NT2/D1 (cell line): ENCODE results near the gene INCENP.
A peak's percentile ranks its signal among the peaks of the same experiment; 100 is the strongest.

Experiments
- DNase-seq: peaks from one replicate; pipeline ENCODE4 v3.0.0-alpha.2; 2011; ENCODE audit warnings: low read depth, low spot score
- H3K27me3 ChIP-seq: 2 replicates; pipeline ENCODE4 v1.6.0; 2011; ENCODE audit warnings: mild to moderate bottlenecking; ENCODE audit not compliant: insufficient read length, insufficient read depth
- H3K36me3 ChIP-seq: 2 replicates; pipeline ENCODE4 v1.6.1; 2011; ENCODE audit warnings: mild to moderate bottlenecking, low read length, mixed read lengths; ENCODE audit not compliant: insufficient read depth, insufficient read length
- H3K4me1 ChIP-seq: 2 replicates; pipeline ENCODE4 v1.5.1; 2011; ENCODE audit not compliant: insufficient read depth, insufficient read length
- H3K4me3 ChIP-seq: 2 replicates; pipeline ENCODE4 v1.5.1; 2011; ENCODE audit warnings: low read depth; ENCODE audit not compliant: insufficient read length
- H3K9ac ChIP-seq: 2 replicates; pipeline ENCODE4 v1.6.0; 2011; ENCODE audit warnings: low read depth; ENCODE audit not compliant: insufficient read length
- H3K9me3 ChIP-seq: 2 replicates; pipeline ENCODE4 v1.5.1; 2011; ENCODE audit warnings: mild to moderate bottlenecking, low read length; ENCODE audit not compliant: insufficient read depth
- SUZ12 ChIP-seq: IDR thresholded peaks from 2 replicates; pipeline ENCODE4 v1.6.1; 2011; ENCODE audit not compliant: insufficient read length, insufficient read depth; ENCODE audit errors: extremely low read depth
- YY1 ChIP-seq: IDR thresholded peaks from 2 replicates; pipeline ENCODE4 v1.6.1; 2011; ENCODE audit not compliant: insufficient read length, insufficient read depth
- ZNF274 ChIP-seq: IDR thresholded peaks from 2 replicates; pipeline ENCODE4 v1.6.1; 2011; ENCODE audit warnings: mild to moderate bottlenecking, low read depth, low read length

INCENP gene

DNA sequence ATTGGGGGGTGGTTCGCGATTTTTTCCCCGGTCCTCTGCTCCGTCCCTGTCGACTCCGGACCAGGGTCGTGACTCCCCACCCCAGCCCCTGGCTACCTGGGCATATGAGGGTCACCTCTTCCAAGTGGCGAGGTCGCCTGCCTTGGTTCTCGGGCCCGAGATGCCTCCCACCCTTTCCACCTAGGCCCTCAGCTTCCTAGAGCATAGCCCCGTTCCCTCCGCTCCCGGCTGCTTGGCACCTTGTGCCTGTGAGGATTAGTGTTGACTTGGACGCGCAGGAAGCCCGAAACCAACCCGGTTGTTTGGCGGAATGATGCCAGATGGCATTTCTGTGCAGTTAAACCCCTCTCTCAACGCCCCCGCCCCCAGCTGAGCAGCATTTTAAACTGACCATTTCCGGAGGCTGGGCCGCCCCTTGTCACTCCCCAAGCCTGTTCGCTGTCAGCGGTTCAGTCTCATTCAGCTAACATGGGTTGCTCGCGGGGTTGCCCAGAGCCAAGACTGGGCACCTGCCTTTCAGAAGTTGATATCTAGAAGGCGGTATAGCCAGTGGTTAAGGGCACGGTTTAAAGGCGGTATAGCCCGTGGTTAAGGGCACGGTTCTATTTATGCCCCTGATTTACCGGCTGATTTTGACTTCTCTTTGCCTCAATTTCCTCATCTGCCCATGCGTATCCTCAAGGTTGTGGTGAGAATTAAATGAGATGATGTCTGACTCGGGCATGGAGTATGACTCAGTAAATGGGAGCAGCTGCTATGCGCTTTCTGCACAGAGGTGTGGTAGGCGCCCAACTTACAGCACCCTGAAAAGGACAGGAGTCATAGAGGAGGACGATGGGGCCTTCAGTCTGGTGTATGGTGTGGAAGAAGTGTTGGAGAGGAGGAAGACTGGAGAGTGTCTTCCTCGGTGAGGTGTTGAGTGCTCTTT is 639 bp downstream of the INCENP start:
- Histone ChIP-seq H3K27me3 (no peaks in the 10 kb centered on the region), H3K9me3 (no peaks in the 10 kb centered on the region), H3K36me3 (peaks cover 33% of the 10 kb centered on the region), H3K9ac (peak overlapping the region; percentile 99), H3K4me3 (peak overlapping the region; percentile 99), H3K4me1 (peaks cover 10% of the 10 kb centered on the region)
- DNase-seq, result no peak
- TF ChIP-seq YY1 (no peak), SUZ12 (no peak), ZNF274 (no peak)

DNA sequence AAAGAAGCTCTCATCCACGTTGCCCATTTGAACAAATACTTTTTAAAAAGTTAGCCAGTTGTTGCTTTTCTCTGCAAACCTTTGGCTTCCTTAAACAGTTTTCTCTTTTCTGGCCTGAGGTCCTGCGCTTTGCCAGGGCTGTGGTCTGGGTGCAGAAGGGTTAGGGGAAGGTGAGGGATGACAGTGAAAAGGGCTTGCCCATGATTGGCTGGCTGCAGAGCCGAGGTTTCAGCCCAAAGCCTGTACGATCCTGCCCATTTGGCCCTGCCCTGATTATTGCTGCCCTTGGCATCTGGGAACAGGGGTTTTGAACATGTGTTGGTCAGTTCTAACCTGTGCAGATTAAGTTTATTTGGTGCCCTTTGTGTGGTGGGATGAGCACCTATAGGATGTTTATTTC is 1.5 kb downstream of the INCENP start:
- Histone ChIP-seq H3K9ac (peak overlapping the region; percentile 99), H3K36me3 (peaks cover 42% of the 10 kb centered on the region), H3K9me3 (no peaks in the 10 kb centered on the region), H3K4me1 (peaks cover 10% of the 10 kb centered on the region), H3K27me3 (no peaks in the 10 kb centered on the region), H3K4me3 (peak overlapping the region; percentile 99)
- no peak for DNase-seq
- TF ChIP-seq YY1, result no peak
- TF ChIP-seq SUZ12, result no peak
- no peak for TF ChIP-seq ZNF274

GRCh38 chr11:62125881-62126280 is 2.1 kb downstream of the INCENP start:
- TF ChIP-seq SUZ12 (no peak), YY1 (no peak), ZNF274 (no peak)
- H3K4me3 ChIP-seq, result peak overlapping the region; percentile 99
- H3K36me3 ChIP-seq, result peaks cover 48% of the 10 kb centered on the region
- no peaks in the 10 kb centered on the region for H3K9me3 ChIP-seq
- DNase-seq, result no peak
- H3K9ac ChIP-seq, result peak overlapping the region; percentile 44
- peaks cover 10% of the 10 kb centered on the region for H3K4me1 ChIP-seq
- no peaks in the 10 kb centered on the region for H3K27me3 ChIP-seq

DNA sequence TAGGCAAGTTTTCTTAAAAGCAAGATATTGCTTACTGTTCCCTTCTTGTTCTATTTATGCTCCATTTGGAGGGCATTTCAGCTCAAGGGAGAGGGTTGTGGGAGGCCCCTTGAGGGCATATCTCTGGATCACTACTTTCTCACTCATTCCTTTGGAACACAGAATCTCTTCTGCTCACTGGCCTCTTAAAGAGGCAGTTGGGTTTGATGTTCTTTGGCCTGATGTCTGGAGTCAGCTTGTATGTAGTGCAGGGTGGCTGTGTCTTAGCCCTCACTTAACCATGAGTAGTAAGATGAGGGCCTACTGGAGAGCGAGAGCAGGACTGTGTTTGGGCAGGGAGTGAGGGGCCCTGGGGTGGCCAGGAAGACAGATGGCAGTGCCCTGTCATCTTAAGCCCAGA is 3.6 kb downstream of the INCENP start:
- Histone ChIP-seq H3K4me3 (no peak overlapping the region), H3K36me3 (peaks cover 61% of the 10 kb centered on the region), H3K9ac (no peak overlapping the region), H3K27me3 (no peaks in the 10 kb centered on the region), H3K4me1 (peaks cover 15% of the 10 kb centered on the region), H3K9me3 (no peaks in the 10 kb centered on the region)
- DNase-seq, result no peak
- TF ChIP-seq YY1 (no peak), ZNF274 (no peak), SUZ12 (no peak)

DNA sequence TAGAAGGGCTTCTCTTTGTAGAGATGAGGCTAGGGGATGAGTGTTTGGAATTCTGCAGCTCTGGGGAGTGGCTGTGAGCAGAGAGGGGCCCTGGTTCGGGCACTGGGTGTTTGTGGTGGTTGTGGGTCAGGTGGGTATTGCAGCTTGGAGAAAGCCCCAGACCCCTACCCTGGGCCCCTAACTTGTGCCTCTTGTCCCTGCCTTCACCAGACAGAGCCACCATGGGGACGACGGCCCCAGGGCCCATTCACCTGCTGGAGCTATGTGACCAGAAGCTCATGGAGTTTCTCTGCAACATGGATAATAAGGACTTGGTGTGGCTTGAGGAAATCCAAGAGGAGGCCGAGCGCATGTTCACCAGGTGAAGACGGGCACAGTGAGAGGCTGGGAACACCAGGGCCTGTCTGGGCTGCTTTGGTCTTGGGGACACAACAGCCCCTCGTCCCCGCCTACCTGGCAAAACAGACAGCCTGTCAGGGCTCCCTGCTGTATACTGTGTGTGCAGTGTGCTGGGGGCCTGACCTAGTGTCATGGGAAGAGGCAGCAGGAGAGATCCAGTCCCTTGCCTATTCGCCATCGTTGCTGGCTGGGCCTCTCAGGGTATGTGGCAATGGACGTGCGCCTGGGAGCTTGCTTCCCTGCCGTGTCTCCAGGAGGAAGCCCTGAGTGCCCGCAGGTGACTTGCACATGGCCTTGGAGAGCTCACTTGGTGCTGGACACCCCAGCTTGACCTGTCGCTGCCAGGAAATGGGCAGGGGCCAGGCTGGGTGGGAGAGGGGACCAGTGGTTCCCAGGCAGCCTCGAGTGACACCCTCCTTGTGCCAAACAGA is 4.3 kb downstream of the INCENP start:
- peaks cover 66% of the 10 kb centered on the region for H3K36me3 ChIP-seq
- H3K4me3 ChIP-seq, result no peak overlapping the region
- no peaks in the 10 kb centered on the region for H3K9me3 ChIP-seq
- DNase-seq, result no peak
- no peak overlapping the region for H3K9ac ChIP-seq
- no peaks in the 10 kb centered on the region for H3K27me3 ChIP-seq
- peaks cover 16% of the 10 kb centered on the region for H3K4me1 ChIP-seq
- TF ChIP-seq ZNF274 (no peak), SUZ12 (no peak), YY1 (no peak)

- Histone ChIP-seq H3K9ac (no peak overlapping the region), H3K27me3 (no peaks in the 10 kb centered on the region), H3K4me3 (no peak overlapping the region), H3K9me3 (no peaks in the 10 kb centered on the region), H3K4me1 (peaks cover 21% of the 10 kb centered on the region), H3K36me3 (peaks cover 73% of the 10 kb centered on the region)
- TF ChIP-seq ZNF274, result no peak
- no peak for TF ChIP-seq YY1
- TF ChIP-seq SUZ12, result no peak
- no peak for DNase-seq
Measured at GRCh38 chr11:62128835-62129234, 5.0 kb downstream of the INCENP start.

- Histone ChIP-seq H3K4me1 (peaks cover 20% of the 10 kb centered on the region), H3K4me3 (no peak overlapping the region), H3K9ac (no peak overlapping the region), H3K27me3 (no peaks in the 10 kb centered on the region), H3K9me3 (no peaks in the 10 kb centered on the region), H3K36me3 (peaks cover 80% of the 10 kb centered on the region)
- no peak for DNase-seq
- TF ChIP-seq SUZ12 (no peak), YY1 (no peak), ZNF274 (no peak)
Measured at GRCh38 chr11:62129590-62130282, 5.9 kb downstream of the INCENP start.
